IPS-18c (cell line): ENCODE measurements around the gene ENO4.

Experiments used
- H3K4me3 ChIP-seq: 2 replicates; pipeline ENCODE4 v1.7.0; 2013; ENCODE audit warnings: low read depth, mild to moderate bottlenecking, low read length, moderate library complexity; ENCODE audit not compliant: insufficient read depth
- H3K9me3 ChIP-seq: one replicate; pipeline ENCODE4 v1.6.1; 2013; ENCODE audit warnings: mild to moderate bottlenecking, low read length, moderate library complexity; ENCODE audit not compliant: control insufficient read depth, insufficient read depth

ENO4 gene

GRCh38 chr10:116882639-116883038 lies 33.3 kb downstream of the ENO4 start:
- no peak overlapping the region for H3K4me3 ChIP-seq

GRCh38 chr10:116886772-116887171 lies 37.5 kb downstream of the ENO4 start:
- Histone ChIP-seq H3K9me3 (no peaks in the 10 kb centered on the region), H3K4me3 (no peak overlapping the region)

More at GRCh38 chr10:116882639-116883038, 33.3 kb downstream of the ENO4 start:
- no peaks in the 10 kb centered on the region for H3K9me3 ChIP-seq

GRCh38 chr10:116888380-116889055 lies 39.2 kb downstream of the ENO4 start:
- Histone ChIP-seq H3K9me3 (no peaks in the 10 kb centered on the region), H3K4me3 (no peak overlapping the region; the same call in 1 of the 2 replicates)

DNA sequence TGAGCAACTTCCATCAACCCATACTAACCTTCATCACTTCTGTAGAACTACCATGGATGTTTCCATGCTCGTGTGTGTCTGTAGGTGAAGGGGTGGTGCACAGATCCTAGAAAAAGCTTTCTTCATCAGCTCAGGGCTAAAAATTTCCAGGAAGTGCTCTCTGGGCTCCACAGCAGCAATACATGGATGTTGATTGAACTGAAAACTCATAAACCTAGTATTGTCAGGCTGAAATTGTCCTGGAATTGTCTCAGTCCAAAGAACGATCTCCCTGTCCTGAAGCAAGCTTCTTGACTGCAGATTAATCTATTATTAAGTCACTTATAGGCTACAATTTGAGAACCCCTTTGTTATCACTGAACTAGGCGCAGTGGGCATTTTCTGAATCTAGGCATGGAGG lies 39.8 kb downstream of the ENO4 start:
- no peak overlapping the region; the same call in 1 of the 2 replicates for H3K4me3 ChIP-seq
- no peaks in the 10 kb centered on the region for H3K9me3 ChIP-seq

- Histone ChIP-seq H3K4me3 (no peak overlapping the region), H3K9me3 (no peaks in the 10 kb centered on the region)
These were observed 41.9 kb downstream of the ENO4 start for GRCh38 chr10:116891208-116891607.

- Histone ChIP-seq H3K4me3 (no peak overlapping the region), H3K9me3 (no peaks in the 10 kb centered on the region)
These were observed 43.8 kb downstream of the ENO4 start for GRCh38 chr10:116892907-116893685.

DNA sequence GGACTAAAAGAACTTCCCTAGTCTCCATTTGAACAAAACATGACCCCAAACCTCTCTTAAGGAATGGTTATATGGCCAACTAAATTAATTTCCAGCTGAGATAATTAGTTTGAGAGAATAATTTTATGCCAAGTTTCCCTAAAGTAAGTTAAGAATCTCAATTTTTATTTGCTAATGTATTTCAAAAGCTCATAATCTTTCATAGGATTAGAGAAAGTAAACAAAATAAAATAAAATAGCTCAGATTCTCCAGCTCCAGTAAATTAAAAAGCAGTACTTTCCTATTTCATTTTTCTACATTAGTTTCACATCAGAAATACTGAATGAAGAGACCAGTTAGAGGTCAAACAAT lies 44.4 kb downstream of the ENO4 start:
- H3K4me3 ChIP-seq: no peak overlapping the region
- no peaks in the 10 kb centered on the region for H3K9me3 ChIP-seq

- Histone ChIP-seq H3K9me3 (no peaks in the 10 kb centered on the region), H3K4me3 (no peak overlapping the region)
These were observed 50.3 kb downstream of the ENO4 start for GRCh38 chr10:116899626-116900025.

DNA sequence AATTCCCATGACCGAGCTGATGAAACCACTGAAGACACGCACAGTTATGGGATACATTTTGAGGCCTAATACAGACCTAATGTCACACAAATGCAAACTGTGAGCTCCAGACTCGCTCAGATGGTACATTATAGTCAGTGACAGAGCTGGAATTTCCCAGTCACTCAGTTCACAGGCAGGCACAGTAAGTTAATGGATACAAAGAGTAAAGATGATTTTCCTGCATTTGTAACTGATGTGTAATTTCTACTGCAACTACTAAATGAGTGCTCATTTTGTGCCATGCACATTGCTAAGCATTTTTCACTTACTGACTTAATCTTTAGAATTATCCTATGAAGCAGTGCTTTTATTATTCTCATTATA lies 56.5 kb downstream of the ENO4 start:
- Histone ChIP-seq H3K9me3 (no peaks in the 10 kb centered on the region), H3K4me3 (no peak overlapping the region)

DNA sequence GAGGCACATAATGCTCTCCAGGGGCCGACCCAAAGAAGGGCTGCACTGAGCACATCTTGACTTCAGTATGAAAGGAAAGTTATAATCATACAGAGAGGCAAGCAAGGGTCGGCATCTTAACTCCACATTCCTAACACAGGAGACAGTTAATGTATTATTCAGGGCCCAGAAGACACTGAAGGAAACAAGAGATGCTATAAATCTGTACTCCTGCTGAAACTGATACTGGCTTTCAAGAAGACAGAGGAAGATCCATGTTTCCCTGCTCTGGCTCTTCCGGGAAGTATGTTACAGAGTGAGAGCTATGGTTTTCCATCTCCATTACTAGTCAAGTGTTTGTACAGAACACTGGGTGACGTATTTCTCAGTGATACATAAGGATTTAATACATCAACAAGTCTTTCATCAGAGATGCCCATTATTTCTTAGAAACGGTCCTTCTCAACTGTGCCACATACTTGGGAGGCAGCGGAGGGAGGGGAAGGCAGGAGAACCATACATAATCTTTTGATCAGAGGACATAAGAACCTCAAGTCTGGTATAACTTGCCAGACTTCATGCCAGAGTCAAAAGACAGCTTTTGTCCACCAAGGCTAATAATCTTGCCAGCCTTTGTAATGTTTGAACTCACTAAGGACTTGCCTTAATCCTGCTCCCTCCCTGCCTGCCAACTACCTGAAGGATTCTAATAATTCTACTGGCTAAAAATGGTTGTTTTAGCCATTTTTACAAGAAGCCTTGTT lies 58.1 kb downstream of the ENO4 start:
- Histone ChIP-seq H3K9me3 (no peaks in the 10 kb centered on the region), H3K4me3 (no peak overlapping the region)

GRCh38 chr10:116909307-116909706 lies 60.0 kb downstream of the ENO4 start:
- H3K9me3 ChIP-seq: no peaks in the 10 kb centered on the region
- no peak overlapping the region for H3K4me3 ChIP-seq

GRCh38 chr10:116910910-116911309 lies 61.6 kb downstream of the ENO4 start:
- no peaks in the 10 kb centered on the region for H3K9me3 ChIP-seq
- H3K4me3 ChIP-seq: no peak overlapping the region

- no peak overlapping the region for H3K4me3 ChIP-seq
- no peaks in the 10 kb centered on the region for H3K9me3 ChIP-seq
These were observed 62.9 kb downstream of the ENO4 start for GRCh38 chr10:116912162-116912561.

GRCh38 chr10:116913695-116914094 lies 64.4 kb downstream of the ENO4 start:
- Histone ChIP-seq H3K9me3 (no peaks in the 10 kb centered on the region), H3K4me3 (no peak overlapping the region)

DNA sequence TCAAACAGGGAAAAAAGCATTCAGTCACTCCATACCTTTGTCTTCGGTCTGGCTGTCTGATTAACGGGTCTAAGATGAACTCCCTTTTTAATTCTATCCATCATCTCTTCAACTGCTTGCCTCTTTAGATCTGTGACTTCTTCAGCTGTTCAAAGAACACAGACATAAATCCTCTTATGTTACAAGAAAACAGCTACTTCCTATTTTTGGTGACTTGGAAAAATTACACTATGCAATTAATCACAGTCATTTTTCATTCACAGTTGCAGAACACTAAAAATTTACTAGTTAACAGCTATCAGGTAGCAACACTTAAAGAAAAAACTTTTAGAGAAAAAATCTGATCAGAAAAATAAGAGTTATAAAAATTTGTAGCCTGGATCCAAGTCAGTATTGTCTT lies 66.0 kb downstream of the ENO4 start:
- no peaks in the 10 kb centered on the region for H3K9me3 ChIP-seq

GRCh38 chr10:116917481-116917880 lies 68.2 kb downstream of the ENO4 start:
- Histone ChIP-seq H3K4me3 (no peak overlapping the region), H3K9me3 (no peaks in the 10 kb centered on the region)

More for the DNA sequence above, 66.0 kb downstream of the ENO4 start:
- no peak overlapping the region for H3K4me3 ChIP-seq

DNA sequence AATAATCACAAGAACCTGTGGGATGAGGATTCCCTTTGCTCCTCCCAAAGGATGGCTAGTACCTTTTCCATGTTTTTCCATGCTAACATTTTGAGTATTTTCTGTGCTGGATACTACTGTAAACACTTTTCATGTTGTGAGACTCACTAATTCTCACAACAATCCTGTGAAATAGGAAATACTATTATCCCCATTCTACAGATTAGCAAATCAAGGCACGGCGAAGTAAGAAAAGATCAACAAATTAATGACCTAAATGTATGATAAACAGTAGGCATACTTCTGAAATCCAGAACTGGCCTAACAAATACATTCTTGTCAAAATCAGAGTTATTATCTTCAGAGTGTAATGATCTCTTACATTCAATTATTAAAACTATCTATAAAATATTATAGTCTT lies 69.3 kb downstream of the ENO4 start:
- no peaks in the 10 kb centered on the region for H3K9me3 ChIP-seq
- H3K4me3 ChIP-seq: no peak overlapping the region

DNA sequence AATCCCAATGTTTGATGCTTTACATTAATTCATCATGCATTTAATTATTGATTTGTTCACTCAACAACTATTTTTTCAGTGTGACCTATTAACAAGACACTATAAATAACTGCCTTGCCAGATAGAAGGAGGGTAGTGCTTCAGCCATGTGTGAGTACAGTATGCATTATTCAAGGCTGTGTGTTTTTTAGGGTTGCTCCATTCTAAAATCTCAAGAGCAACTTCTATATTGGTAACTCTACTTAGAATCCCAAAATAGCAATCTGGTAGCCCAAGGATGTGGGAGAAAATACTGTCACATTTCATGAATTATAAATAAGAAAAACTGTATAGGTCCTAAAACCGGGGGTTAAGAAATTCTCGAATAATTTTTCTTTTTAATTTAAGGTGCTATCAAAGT lies 69.9 kb downstream of the ENO4 start:
- Histone ChIP-seq H3K9me3 (no peaks in the 10 kb centered on the region), H3K4me3 (no peak overlapping the region)
